ENCODE data around the gene EZH1.

DNA sequence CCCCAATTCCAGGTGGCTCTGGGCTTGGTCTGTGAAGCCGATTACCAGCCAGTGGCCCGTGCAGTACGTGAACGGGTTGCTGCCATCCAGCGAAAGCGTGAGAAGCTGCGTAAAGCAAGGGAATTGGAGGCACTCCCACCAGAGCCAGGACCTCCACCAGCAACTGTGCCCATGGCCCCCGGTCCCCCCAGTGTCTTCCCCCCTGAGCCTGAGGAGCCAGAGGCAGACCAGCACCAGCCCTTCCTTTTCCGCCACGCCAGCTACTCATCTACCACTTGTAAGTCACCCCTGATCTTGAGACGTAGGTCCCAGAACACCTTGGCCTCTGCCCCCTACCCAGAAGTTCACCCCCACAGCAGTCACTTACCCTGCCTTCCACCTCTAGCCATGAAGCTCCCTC is 42.4 kb upstream of the EZH1 start:
- TF ChIP-seq POLR2A (IDR thresholded peaks at IDR 0.05), result no peak
- TF ChIP-seq, protein P1, sequence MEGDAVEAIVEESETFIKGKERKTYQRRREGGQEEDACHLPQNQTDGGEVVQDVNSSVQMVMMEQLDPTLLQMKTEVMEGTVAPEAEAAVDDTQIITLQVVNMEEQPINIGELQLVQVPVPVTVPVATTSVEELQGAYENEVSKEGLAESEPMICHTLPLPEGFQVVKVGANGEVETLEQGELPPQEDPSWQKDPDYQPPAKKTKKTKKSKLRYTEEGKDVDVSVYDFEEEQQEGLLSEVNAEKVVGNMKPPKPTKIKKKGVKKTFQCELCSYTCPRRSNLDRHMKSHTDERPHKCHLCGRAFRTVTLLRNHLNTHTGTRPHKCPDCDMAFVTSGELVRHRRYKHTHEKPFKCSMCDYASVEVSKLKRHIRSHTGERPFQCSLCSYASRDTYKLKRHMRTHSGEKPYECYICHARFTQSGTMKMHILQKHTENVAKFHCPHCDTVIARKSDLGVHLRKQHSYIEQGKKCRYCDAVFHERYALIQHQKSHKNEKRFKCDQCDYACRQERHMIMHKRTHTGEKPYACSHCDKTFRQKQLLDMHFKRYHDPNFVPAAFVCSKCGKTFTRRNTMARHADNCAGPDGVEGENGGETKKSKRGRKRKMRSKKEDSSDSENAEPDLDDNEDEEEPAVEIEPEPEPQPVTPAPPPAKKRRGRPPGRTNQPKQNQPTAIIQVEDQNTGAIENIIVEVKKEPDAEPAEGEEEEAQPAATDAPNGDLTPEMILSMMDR (IDR thresholded peaks at IDR 0.05), result no peak
